H1 (cell line): ENCODE results near the gene CEP44.

Experiments
- ASH2L ChIP-seq: fragments of 200-600, 300-600 bp; sonication (generic); IDR thresholded peaks from one replicate; pipeline ENCODE4 v1.7.1; 2017; ENCODE audit warnings: low read length
- ATF2 ChIP-seq: IDR thresholded peaks from 2 replicates; pipeline ENCODE4 v1.6.1; 2012; ENCODE audit warnings: low read length, inconsistent platforms
- CHD2 ChIP-seq: IDR thresholded peaks from 2 replicates; pipeline ENCODE4 v1.6.1; 2012; ENCODE audit warnings: low read length, improper control_type of control experiment
- CREB1 ChIP-seq: IDR thresholded peaks from 2 replicates; pipeline ENCODE4 v1.6.1; 2012; ENCODE audit warnings: inconsistent platforms
- CTCF ChIP-seq, 3 experiments: IDR thresholded peaks; 1 replicate in 2 of 3; 2 replicates in 1 of 3; pipeline versions ENCODE4 v1.5.1 to v1.6.1; 2011; ENCODE audit warnings: low read length in 3 of 3, mild to moderate bottlenecking in 3 of 3, inconsistent platforms in 2 of 3, low read depth in 1 of 3, moderate library complexity in 1 of 3; ENCODE audit not compliant: insufficient read depth in 1 of 3; ENCODE audit errors: control extremely low read depth in 1 of 3
- EP300 ChIP-seq, 2 experiments: IDR thresholded peaks; 1 replicate in 1 of 2; 2 replicates in 1 of 2; pipeline ENCODE4 v1.6.1; 2011 to 2012; ENCODE audit warnings: low read depth in 2 of 2, low read length in 2 of 2, mild to moderate bottlenecking in 2 of 2, borderline replicate concordance in 1 of 2, inconsistent platforms in 1 of 2, moderate library complexity in 1 of 2
- KDM4A ChIP-seq: IDR thresholded peaks from one replicate; pipeline ENCODE4 v1.7.1; 2012; ENCODE audit warnings: low read depth, mild to moderate bottlenecking, moderate library complexity, low read length, inconsistent platforms; ENCODE audit not compliant: severe bottlenecking
- POLR2A ChIP-seq, 2 experiments: IDR thresholded peaks; 1 replicate in 1 of 2; 2 replicates in 1 of 2; pipeline ENCODE4 v1.6.1; 2011; ENCODE audit warnings: low read depth in 2 of 2, low read length in 2 of 2, mild to moderate bottlenecking in 2 of 2; ENCODE audit errors: control extremely low read depth in 1 of 2
- SIN3A ChIP-seq, 2 experiments: IDR thresholded peaks in 1 of 2; conservative IDR thresholded peaks in 1 of 2; 2 replicates each; pipeline ENCODE4 v1.6.1; 2011 to 2012; ENCODE audit warnings: low read length in 2 of 2, improper control_type of control experiment in 1 of 2, low read depth in 1 of 2, mild to moderate bottlenecking in 1 of 2
- TAF1 ChIP-seq: IDR thresholded peaks from 2 replicates; pipeline ENCODE4 v1.6.1; 2011; ENCODE audit warnings: mild to moderate bottlenecking, low read depth, low read length
- USF2 ChIP-seq: IDR thresholded peaks from 2 replicates; pipeline ENCODE4 v1.6.1; 2011; ENCODE audit warnings: low read length, improper control_type of control experiment

- TF ChIP-seq CTCF (IDR thresholded peaks at IDR 0.05; ENCODE audit: control extremely low read depth in 1 of 3, insufficient read depth in 1 of 3, low read depth in 1 of 3, low read length in 3 of 3) (no peak), POLR2A (IDR thresholded peaks at IDR 0.05; ENCODE audit: control extremely low read depth in 1 of 2, low read depth in 2 of 2, low read length in 2 of 2) (no peak), SIN3A (conservative IDR thresholded peaks at IDR 0.05 in 1 of 2, IDR thresholded peaks at IDR 0.05 in 1 of 2; ENCODE audit: low read depth in 1 of 2, low read length in 2 of 2) (no peak), ASH2L (no peak), USF2 (no peak), TAF1 (no peak), ATF2 (no peak), CREB1 (no peak), EP300 (IDR thresholded peaks at IDR 0.05; ENCODE audit: borderline replicate concordance in 1 of 2, low read depth in 2 of 2, low read length in 2 of 2) (no peak), CHD2 (no peak), KDM4A (no peak)
Observed at GRCh38 chr4:174320494-174321199, 36.9 kb downstream of the CEP44 start.
